IPS-15b (cell line): ENCODE results near the gene AOAH.
"Not testable (repeated sequence)": the region's sequence is repeated elsewhere in the genome, so short reads cannot be mapped to it uniquely, and the experiment has no call there.

Experiments
- H3K27me3 ChIP-seq: one replicate; pipeline ENCODE4 v1.6.1; 2013; ENCODE audit warnings: low read length; ENCODE audit not compliant: control insufficient read depth, insufficient read depth
- H3K36me3 ChIP-seq: one replicate; pipeline ENCODE4 v1.6.1; 2013; ENCODE audit warnings: low read length; ENCODE audit not compliant: control insufficient read depth, insufficient read depth
- H3K4me1 ChIP-seq: one replicate; pipeline ENCODE4 v1.6.1; 2013; ENCODE audit warnings: mild to moderate bottlenecking, low read length; ENCODE audit not compliant: control insufficient read depth, insufficient read depth
- H3K4me3 ChIP-seq: one replicate; pipeline ENCODE4 v1.5.1; 2013; ENCODE audit warnings: low read depth, low read length
- H3K9ac ChIP-seq: one replicate; pipeline ENCODE4 v1.6.1; 2013; ENCODE audit warnings: low read depth, mild to moderate bottlenecking, low read length
- H3K9me3 ChIP-seq: one replicate; pipeline ENCODE4 v1.6.1; 2013; ENCODE audit warnings: mild to moderate bottlenecking, low read length; ENCODE audit not compliant: control insufficient read depth, insufficient read depth

The AOAH gene

GRCh38 chr7:36475381-36475780 is 248.9 kb downstream of the AOAH start:
- Histone ChIP-seq H3K4me1 (no peaks in the 10 kb centered on the region), H3K27me3 (no peaks in the 10 kb centered on the region), H3K9me3 (no peaks in the 10 kb centered on the region), H3K4me3 (no peak overlapping the region), H3K36me3 (no peaks in the 10 kb centered on the region), H3K9ac (no peak overlapping the region)

- H3K9me3 ChIP-seq: no peaks in the 10 kb centered on the region
- no peaks in the 10 kb centered on the region for H3K36me3 ChIP-seq
- H3K9ac ChIP-seq: no peak overlapping the region
- H3K4me3 ChIP-seq: no peak overlapping the region
- no peaks in the 10 kb centered on the region for H3K27me3 ChIP-seq
- H3K4me1 ChIP-seq: no peaks in the 10 kb centered on the region
Observed at GRCh38 chr7:36475011-36475342, 249.3 kb downstream of the AOAH start.

GRCh38 chr7:36474283-36475010 is 249.8 kb downstream of the AOAH start:
- Histone ChIP-seq H3K27me3 (no peaks in the 10 kb centered on the region), H3K9me3 (no peaks in the 10 kb centered on the region), H3K36me3 (no peaks in the 10 kb centered on the region), H3K4me3 (no peak overlapping the region), H3K4me1 (no peaks in the 10 kb centered on the region), H3K9ac (no peak overlapping the region)

DNA sequence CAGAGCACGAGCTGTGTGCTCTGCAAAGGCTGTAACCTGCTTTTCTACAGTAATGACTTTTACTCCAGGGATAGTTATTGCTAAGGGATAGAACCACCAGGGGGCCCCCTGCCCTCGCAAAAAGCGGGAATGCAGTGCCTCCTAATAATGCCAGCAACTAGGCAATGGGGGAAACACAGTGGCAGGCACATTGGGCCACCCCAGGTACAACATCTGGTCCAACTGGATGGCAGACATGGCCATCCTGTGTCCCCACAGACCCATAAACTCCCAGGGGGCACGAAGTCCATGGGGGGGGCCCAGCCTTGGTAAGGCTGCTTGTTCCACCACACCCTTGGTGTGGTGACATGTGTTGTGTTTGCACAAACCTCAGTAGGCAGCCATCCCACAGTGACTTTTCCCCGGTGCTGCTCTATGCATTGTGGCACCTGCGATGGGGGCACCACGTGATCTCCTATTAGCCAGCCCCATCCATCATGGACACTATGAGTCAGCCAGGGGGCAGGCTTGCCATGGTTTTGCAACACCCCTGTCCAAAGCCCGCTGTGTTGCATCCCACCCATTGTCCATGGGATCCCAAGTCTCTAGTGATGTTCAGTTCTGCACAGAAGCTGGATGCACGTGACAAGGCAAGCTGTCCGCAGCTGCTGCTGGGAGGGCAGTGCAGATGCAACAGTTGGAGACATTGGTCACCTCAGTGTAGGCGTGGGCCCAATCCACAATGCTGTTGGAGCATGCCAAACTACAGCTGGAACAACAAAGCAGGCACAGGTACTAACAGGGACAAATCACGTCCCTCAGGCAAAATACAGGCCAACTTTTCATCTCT is 250.6 kb downstream of the AOAH start:
- no peaks in the 10 kb centered on the region for H3K9me3 ChIP-seq
- H3K4me3 ChIP-seq: no peak overlapping the region
- H3K4me1 ChIP-seq: no peaks in the 10 kb centered on the region
- H3K9ac ChIP-seq: no peak overlapping the region
- no peaks in the 10 kb centered on the region for H3K27me3 ChIP-seq
- H3K36me3 ChIP-seq: no peaks in the 10 kb centered on the region

DNA sequence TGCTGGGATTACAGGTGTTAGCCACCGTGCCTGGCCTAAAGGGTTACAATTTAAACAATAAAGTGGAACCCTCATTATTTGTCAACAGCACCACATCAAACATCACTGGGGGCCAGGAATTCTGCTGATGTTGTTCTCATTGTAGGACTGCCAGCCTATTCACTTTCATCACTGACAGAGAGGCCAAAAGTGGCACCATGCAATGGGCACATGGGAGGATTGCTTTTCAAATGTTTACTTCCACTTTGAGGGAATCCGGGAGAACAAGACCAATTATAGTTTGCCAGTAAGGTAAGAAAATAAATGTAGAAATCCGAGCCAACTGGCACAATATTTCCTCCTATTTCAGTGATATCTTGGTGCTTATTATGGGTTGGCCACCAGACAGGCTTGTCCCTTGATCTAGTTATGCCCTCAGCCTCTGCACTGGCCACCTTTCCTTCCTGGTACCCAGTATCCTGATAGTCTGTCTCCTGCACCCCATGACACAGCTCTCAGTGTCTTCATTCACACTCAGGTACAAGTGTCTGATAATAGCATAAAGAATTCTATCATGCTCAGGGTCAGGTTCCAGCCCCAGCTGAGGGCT is 252.1 kb downstream of the AOAH start:
- no peak overlapping the region for H3K4me3 ChIP-seq
- H3K9me3 ChIP-seq: no peaks in the 10 kb centered on the region
- no peaks in the 10 kb centered on the region for H3K27me3 ChIP-seq
- no peaks in the 10 kb centered on the region for H3K36me3 ChIP-seq
- no peaks in the 10 kb centered on the region for H3K4me1 ChIP-seq
- H3K9ac ChIP-seq: no peak overlapping the region

GRCh38 chr7:36469236-36469635 is 255.1 kb downstream of the AOAH start:
- no peaks in the 10 kb centered on the region for H3K9me3 ChIP-seq
- H3K36me3 ChIP-seq: no peaks in the 10 kb centered on the region
- H3K27me3 ChIP-seq: no peaks in the 10 kb centered on the region
- H3K9ac ChIP-seq: no peak overlapping the region
- no peaks in the 10 kb centered on the region for H3K4me1 ChIP-seq
- no peak overlapping the region for H3K4me3 ChIP-seq

DNA sequence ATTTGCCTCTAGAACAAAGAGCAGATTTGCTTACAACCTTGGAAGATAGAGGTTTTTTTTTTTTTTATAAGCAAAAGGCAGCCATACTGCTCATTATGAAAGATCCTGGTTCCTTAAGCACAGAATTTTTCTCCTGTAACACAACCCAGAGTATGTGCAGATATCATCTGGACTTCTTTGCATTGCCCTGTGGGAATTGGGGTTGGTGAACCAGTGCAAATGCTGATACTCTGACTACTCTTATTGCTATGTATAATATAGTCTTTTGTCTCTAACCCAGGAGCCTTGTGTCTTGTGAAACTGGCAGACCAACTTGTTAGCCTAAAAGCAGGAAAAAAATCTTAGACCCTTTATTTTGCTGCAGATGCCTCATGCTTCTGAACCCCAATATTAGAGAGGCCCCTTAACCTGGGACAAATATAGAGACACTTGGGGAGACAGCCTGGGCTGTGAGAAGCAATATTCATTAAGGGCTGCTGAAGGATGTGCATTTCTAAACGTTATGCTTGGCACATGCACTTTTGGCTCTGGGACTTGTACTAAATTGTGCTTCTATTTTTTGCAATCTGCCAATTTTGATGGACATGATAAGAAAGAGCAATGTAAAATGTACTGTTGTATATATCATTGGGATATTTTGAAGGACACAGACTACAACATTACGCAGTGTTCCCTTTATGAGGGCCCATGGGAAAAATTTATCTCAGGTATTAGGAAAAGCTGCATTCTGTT is 255.8 kb downstream of the AOAH start:
- Histone ChIP-seq H3K27me3 (no peaks in the 10 kb centered on the region), H3K36me3 (no peaks in the 10 kb centered on the region), H3K4me3 (no peak overlapping the region), H3K4me1 (no peaks in the 10 kb centered on the region), H3K9ac (no peak overlapping the region), H3K9me3 (no peaks in the 10 kb centered on the region)

DNA sequence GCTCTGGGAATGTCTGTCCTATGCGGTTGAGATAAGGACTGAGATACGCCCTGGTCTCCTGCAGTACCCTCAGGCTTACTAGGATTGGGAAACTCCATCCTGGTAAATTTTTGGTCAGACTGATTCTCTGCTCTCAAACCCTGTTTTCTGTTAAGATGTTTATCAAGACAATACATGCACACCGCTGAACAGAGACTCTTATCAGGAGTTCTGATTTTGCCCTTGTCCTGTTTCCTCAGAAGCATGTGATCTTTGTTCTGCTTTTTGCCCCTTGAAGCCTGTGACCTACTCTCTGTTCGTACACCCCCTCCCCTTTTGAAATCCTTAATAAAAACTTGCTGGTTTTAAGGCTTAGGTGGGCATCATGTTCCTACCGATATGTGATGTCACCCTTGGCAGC is 258.3 kb downstream of the AOAH start:
- H3K4me3 ChIP-seq, H3K9ac ChIP-seq, H3K4me1 ChIP-seq, H3K9me3 ChIP-seq, H3K36me3 ChIP-seq, H3K27me3 ChIP-seq: not testable (repeated sequence)

DNA sequence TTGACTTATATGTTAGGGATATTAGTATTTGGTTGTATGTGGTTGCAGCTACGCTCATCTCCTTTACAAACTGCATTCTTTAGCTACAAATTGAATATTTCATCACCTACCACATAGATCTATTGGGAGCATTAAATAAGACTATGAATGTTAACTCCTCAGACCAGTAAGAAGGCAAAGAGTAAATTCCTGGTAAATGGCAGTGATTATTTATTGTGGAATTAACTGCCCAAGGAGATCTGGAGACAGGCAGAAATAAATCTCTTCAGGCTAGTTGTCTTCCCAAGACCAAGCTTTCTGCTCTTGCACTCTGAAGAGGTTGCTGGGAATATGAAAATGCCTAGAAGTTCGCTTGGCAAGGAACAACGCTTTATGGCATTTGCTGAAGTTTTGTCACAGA is 260.0 kb downstream of the AOAH start:
- Histone ChIP-seq H3K9ac (no peak overlapping the region), H3K27me3 (no peaks in the 10 kb centered on the region), H3K36me3 (no peaks in the 10 kb centered on the region), H3K4me3 (no peak overlapping the region), H3K4me1 (no peaks in the 10 kb centered on the region), H3K9me3 (no peaks in the 10 kb centered on the region)
